HTR-8/SVneo (cell line): ENCODE results near the gene MAML3.

ENCODE experiments used
- DNase-seq: peaks from one replicate; pipeline ENCODE4 v3.0.0; 2011; ENCODE audit warnings: low spot score, mixed read lengths; ENCODE audit not compliant: insufficient read length
- FAIRE-seq: peaks from 2 replicates; lab custom pipeline; 2011; peaks lifted over from hg19 to GRCh38; lab: Jason Lieb, UNC

MAML3 gene

GRCh38 chr4:139913995-139914598 is 239.9 kb downstream of the MAML3 start:
- FAIRE-seq (no peak), DNase-seq (no peak)

GRCh38 chr4:139913398-139913990 is 240.5 kb downstream of the MAML3 start:
- FAIRE-seq (no peak), DNase-seq (no peak)

- DNase-seq = no peak
- FAIRE-seq = no peak
Measured at GRCh38 chr4:139912445-139912844, 241.5 kb downstream of the MAML3 start.

GRCh38 chr4:139910106-139910505 is 243.9 kb downstream of the MAML3 start:
- FAIRE-seq (no peak), DNase-seq (no peak)

- DNase-seq (no peak), FAIRE-seq (no peak)
Measured at GRCh38 chr4:139908636-139909437, 245.1 kb downstream of the MAML3 start.

GRCh38 chr4:139907001-139907809 is 246.8 kb downstream of the MAML3 start:
- no peak for FAIRE-seq
- no peak for DNase-seq

- FAIRE-seq (no peak), DNase-seq (no peak)
Measured at GRCh38 chr4:139905489-139905888, 248.5 kb downstream of the MAML3 start.

- FAIRE-seq (no peak), DNase-seq (no peak)
Measured at GRCh38 chr4:139904406-139904805, 249.6 kb downstream of the MAML3 start.

GRCh38 chr4:139903845-139904244 is 250.1 kb downstream of the MAML3 start:
- DNase-seq = no peak
- no peak for FAIRE-seq

- DNase-seq = no peak
- no peak for FAIRE-seq
Measured at GRCh38 chr4:139902321-139903320, 251.4 kb downstream of the MAML3 start.

- DNase-seq (no peak), FAIRE-seq (no peak)
Measured at GRCh38 chr4:139901531-139902320, 252.3 kb downstream of the MAML3 start.

GRCh38 chr4:139900964-139901376 is 253.0 kb downstream of the MAML3 start:
- FAIRE-seq (no peak), DNase-seq (no peak)

GRCh38 chr4:139899346-139899745 is 254.6 kb downstream of the MAML3 start:
- FAIRE-seq = no peak
- DNase-seq = no peak

GRCh38 chr4:139898293-139898692 is 255.7 kb downstream of the MAML3 start:
- no peak for DNase-seq
- no peak for FAIRE-seq

GRCh38 chr4:139896091-139896604 is 257.8 kb downstream of the MAML3 start:
- no peak for DNase-seq
- no peak for FAIRE-seq

GRCh38 chr4:139893801-139894200 is 260.2 kb downstream of the MAML3 start:
- FAIRE-seq = no peak

GRCh38 chr4:139892973-139893736 is 260.8 kb downstream of the MAML3 start:
- DNase-seq (no peak), FAIRE-seq (no peak)

More at GRCh38 chr4:139893801-139894200, 260.2 kb downstream of the MAML3 start:
- no peak for DNase-seq

- DNase-seq = no peak
- FAIRE-seq = no peak
Measured at GRCh38 chr4:139890816-139891215, 263.2 kb downstream of the MAML3 start.
